T-helper 1 cell treated with Interleukin-12 subunit alpha and Interleukin-12 subunit beta and Interleukin-4 antibody, amounts not matched to agents 30 ng/mL and 1 ng/mL, for 36 hours (primary cell): Measurements from ENCODE around the gene ANTKMT. TPM values are rescaled to one million over a fixed set of nuclear protein-coding genes. Genes with fewer than 3 reads are reported as not detected.

Source experiments
- intact Hi-C: fragments of 100-400 bp; cut with micrococcal nuclease; formaldehyde crosslinking; loops from one replicate; pipeline ENCODE4 v1.15.1; 2024
- total RNA-seq: library from RNA; stranded (reverse); gene quantifications from 2 replicates; pipeline ENCODE4 v1.2.3, GENCODE V29; 2022

Gene ANTKMT
- total RNA-seq, 1 donor from 2014 or later: 10.8 TPM

GRCh38 chr16:760545-761343 lies 39.8 kb downstream of the ANTKMT start, which contains the start of gene MSLN:
MSLN (plus strand) TSS chr16:760734; CDS start chr16:762681, 1,947 bp downstream.
- intact Hi-C loops: no loop called here

GRCh38 chr16:761625-762513 lies 40.9 kb downstream of the ANTKMT start:
- intact Hi-C loops: no loop called here

GRCh38 chr16:762595-763268 lies 41.8 kb downstream of the ANTKMT start:
- intact Hi-C loops: no loop called here

GRCh38 chr16:763369-764183 lies 42.6 kb downstream of the ANTKMT start:
- intact Hi-C loops: no loop called here

- intact Hi-C loops: no loop called here
These were observed 43.3 kb downstream of the ANTKMT start for GRCh38 chr16:764184-764750.

GRCh38 chr16:764848-765487 lies 44.0 kb downstream of the ANTKMT start:
- intact Hi-C loops: no loop called here

GRCh38 chr16:765488-765865 lies 44.5 kb downstream of the ANTKMT start:
- intact Hi-C loops: no loop called here

GRCh38 chr16:766008-766819 lies 45.3 kb downstream of the ANTKMT start:
- intact Hi-C loops: no loop called here

- intact Hi-C loops: no loop called here
These were observed 46.1 kb downstream of the ANTKMT start for GRCh38 chr16:766820-767640.

- intact Hi-C loops: no loop called here
These were observed 46.8 kb downstream of the ANTKMT start for GRCh38 chr16:767743-768235.

- intact Hi-C loops: no loop called here
These were observed 47.5 kb downstream of the ANTKMT start for GRCh38 chr16:768428-768827.

GRCh38 chr16:769184-769784 lies 48.3 kb downstream of the ANTKMT start:
- intact Hi-C loops: no loop called here

- intact Hi-C loops: no loop called here
These were observed 49.0 kb downstream of the ANTKMT start for GRCh38 chr16:769934-770333.

GRCh38 chr16:770411-770810 lies 49.5 kb downstream of the ANTKMT start:
- intact Hi-C loops: no loop called here
